GM12801 (cell line): ENCODE results near the gene SPRR4.

Source experiments
- TF ChIP-seq, protein P1 (sequence below): IDR thresholded peaks from one replicate; pipeline ENCODE4 v1.5.1; 2011; ENCODE audit warnings: control low read depth; ENCODE audit not compliant: insufficient read length; ENCODE audit errors: extremely low read depth

The SPRR4 gene

DNA sequence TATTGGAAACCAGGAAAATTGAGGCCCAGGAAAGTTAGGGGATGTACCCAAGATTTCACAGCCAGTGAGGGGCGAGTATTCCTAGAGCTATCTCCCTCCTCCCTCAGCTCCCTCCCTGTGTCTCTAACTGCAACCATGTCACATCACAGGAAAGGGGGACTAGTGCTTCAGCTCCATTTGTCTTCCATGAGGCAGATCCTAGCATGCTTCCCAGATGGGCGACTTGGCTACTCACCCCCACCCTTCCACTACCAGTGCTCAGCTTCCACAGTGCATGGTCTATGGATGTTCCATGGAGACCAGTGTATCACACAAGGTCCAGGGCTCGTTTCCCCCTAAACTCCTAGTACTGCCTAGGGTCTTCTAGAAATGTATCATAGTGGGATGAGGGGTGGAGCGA, 4.6 kb upstream of the SPRR4 start:
- TF ChIP-seq, protein P1, sequence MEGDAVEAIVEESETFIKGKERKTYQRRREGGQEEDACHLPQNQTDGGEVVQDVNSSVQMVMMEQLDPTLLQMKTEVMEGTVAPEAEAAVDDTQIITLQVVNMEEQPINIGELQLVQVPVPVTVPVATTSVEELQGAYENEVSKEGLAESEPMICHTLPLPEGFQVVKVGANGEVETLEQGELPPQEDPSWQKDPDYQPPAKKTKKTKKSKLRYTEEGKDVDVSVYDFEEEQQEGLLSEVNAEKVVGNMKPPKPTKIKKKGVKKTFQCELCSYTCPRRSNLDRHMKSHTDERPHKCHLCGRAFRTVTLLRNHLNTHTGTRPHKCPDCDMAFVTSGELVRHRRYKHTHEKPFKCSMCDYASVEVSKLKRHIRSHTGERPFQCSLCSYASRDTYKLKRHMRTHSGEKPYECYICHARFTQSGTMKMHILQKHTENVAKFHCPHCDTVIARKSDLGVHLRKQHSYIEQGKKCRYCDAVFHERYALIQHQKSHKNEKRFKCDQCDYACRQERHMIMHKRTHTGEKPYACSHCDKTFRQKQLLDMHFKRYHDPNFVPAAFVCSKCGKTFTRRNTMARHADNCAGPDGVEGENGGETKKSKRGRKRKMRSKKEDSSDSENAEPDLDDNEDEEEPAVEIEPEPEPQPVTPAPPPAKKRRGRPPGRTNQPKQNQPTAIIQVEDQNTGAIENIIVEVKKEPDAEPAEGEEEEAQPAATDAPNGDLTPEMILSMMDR = no peak

DNA sequence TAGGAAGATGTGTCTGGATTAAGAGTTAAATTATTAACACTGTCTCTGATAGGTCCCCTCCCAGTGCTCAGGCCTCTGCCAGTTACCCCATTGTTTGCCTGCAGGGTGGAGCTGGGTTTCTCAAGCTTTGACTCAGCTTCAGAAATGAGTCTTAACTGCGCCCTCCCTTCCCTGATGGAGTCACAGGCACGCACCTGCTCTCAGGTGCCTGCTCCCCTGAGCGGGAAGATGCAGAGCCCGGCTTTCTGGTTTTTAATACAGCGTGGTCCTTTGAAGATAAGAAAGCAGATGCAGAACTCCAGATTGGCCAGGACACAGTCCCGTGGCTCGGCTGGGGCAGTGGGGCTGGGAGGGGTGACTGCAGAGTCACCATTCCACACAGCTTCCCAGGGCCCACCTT, 3.2 kb upstream of the SPRR4 start:
- TF ChIP-seq, protein P1 = no peak

DNA sequence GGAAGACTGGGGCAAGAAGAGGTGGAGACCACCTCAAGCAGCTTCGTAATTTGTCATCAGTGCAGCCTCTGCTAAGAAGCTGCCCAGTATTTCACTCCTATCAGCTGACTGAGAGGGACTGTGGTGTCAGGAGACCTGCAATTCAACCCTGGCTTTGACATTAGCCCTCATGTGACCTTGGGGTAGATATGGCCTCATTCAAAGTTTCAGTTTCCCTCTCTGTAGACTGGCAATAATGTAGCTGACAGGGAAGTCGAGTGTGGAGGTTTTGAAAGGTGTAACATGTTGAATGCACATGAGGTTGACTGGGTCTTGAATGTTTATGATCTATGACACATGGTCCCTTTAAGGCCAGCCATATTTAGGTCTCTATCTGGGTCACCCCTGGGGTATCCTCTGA, 2.2 kb upstream of the SPRR4 start:
- TF ChIP-seq, protein P1 = no peak

DNA sequence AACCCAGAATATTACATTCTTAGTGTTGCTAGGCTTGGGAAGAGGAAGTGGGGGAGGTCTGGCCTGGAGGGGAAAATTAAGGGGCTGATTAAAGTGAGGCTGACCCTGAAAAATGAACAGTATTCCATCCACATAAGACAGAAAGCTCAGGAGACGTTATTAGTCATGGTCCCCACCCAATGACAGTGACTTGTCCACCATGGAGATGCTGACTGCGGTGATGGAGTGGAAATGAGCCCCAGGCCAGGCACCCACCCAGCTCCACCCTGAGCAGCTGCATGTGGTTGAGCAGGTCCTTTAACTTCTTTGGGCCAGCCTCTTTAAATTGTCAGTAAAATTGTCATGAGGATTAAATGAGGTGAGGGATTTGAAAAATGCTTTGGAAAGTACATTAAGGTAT, 1.4 kb upstream of the SPRR4 start:
- TF ChIP-seq, protein P1 = no peak

- TF ChIP-seq, protein P1 = no peak
Observed at GRCh38 chr1:152972196-152972886, 1.9 kb downstream of the SPRR4 start.

DNA sequence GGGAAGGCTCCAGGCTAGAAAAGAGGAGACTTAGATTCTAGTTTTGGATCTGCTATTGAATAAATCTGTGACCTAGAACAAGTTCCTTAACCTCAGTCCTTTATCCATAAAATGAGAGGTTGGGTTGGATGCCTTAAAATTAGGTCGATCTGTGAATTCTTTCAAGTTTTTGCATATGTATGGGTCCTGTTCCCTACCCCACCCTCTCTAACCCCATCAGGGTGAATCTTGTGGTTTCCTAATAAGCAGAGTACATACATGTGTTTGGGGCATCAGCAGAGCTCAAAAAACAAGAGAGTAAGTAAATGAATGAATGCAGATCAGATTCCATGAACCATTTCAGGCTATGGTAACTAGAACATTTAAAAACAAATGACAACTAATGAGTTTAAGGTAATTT, 6.2 kb downstream of the SPRR4 start:
- TF ChIP-seq, protein P1 = no peak

DNA sequence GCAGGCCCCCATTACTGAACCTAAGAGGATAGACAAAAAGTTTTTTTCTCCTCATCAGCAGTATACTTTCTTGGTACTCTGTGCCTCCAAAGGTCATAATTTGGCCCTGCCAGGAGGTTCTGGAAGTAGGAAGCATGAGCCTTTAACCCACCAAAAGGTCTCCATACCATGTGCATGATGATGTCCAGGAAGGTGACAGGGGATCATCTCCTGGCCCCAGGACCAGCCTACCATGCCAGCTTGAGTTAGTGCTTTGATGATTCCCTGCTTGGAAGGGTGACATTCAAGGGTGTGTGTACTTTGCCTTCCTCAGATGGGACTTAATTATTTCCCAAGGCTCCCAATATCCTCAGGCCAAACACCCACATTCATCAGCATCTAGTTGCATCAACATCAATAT, 7.2 kb downstream of the SPRR4 start:
- TF ChIP-seq, protein P1 = no peak
